ENCODE results near the gene HIPK2. TPM values are rescaled to one million over a fixed set of nuclear protein-coding genes. Genes with fewer than 3 reads are reported as not detected.

Gene HIPK2
- total RNA-seq, 1 donor, result 12.7 TPM

DNA sequence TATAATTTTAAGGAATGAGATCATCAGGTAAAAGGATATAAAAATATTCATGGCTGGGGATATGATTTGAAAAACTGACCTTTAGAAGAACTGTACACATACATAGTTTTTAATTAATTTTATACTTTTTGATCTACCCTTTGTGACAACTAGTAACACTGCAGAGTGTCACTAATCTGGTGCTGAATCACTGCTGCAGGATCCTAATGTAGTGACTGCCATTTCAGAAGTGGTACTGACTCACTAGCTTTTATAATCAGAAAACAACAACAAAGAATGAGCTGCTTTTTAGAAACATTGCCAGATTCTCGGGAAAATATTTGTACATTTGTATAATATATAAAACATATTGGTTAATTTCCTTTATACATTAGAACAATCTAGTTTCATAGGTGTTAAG is 110.4 kb downstream of the HIPK2 start:
- peaks cover 3% of the 10 kb centered on the region for H3K36me3 ChIP-seq (ENCODE audit: insufficient read depth, low read length)
- peaks cover 4% of the 10 kb centered on the region for H4K20me1 ChIP-seq (ENCODE audit: insufficient read depth, low read length)
- no peaks in the 10 kb centered on the region for H3K27me3 ChIP-seq (ENCODE audit: insufficient read depth, low read length)
- no peaks in the 10 kb centered on the region for H3K4me1 ChIP-seq (ENCODE audit: insufficient read depth, low read length)
- no peak overlapping the region for H2AFZ ChIP-seq (ENCODE audit: low read length)
- no peaks in the 10 kb centered on the region for H3K9me3 ChIP-seq (ENCODE audit: low read depth, low read length)
- TF ChIP-seq, protein P1, sequence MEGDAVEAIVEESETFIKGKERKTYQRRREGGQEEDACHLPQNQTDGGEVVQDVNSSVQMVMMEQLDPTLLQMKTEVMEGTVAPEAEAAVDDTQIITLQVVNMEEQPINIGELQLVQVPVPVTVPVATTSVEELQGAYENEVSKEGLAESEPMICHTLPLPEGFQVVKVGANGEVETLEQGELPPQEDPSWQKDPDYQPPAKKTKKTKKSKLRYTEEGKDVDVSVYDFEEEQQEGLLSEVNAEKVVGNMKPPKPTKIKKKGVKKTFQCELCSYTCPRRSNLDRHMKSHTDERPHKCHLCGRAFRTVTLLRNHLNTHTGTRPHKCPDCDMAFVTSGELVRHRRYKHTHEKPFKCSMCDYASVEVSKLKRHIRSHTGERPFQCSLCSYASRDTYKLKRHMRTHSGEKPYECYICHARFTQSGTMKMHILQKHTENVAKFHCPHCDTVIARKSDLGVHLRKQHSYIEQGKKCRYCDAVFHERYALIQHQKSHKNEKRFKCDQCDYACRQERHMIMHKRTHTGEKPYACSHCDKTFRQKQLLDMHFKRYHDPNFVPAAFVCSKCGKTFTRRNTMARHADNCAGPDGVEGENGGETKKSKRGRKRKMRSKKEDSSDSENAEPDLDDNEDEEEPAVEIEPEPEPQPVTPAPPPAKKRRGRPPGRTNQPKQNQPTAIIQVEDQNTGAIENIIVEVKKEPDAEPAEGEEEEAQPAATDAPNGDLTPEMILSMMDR (IDR thresholded peaks at IDR 0.05; ENCODE audit: extremely low read depth, low read depth, low read length), result no peak
- H3K79me2 ChIP-seq (ENCODE audit: insufficient read depth, low read length), result peaks cover 77% of the 10 kb centered on the region
- DNase-seq (ENCODE audit: insufficient read length, low spot score, missing footprints), result no peak
- H3K27ac ChIP-seq (ENCODE audit: low read depth, low read length), result no peak overlapping the region
- H3K4me2 ChIP-seq (ENCODE audit: insufficient read depth, low read length), result no peak overlapping the region
- H3K4me3 ChIP-seq (ENCODE audit: insufficient read depth, low read length), result no peak overlapping the region

DNA sequence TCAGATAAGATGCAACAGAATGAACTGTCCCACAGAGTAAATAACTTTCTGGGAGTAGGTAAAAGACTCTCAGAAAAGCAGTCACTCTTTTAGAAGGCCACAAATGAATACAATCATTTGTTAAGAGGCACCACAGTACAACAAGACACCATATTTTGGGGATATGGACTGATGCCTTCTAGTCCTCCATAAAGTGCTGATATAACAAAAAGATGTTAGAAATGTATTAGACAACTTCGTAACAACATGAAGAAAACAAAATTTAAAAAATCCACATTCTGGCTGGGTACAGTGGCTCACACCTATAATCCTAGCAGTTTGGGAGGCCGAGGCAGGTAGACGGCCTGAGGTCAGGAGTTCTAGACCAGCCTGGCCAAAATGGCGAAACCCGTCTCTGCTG is 111.3 kb downstream of the HIPK2 start:
- H3K79me2 ChIP-seq (ENCODE audit: insufficient read depth, low read length), result peaks cover 79% of the 10 kb centered on the region
- peaks cover 3% of the 10 kb centered on the region for H3K36me3 ChIP-seq (ENCODE audit: insufficient read depth, low read length)

DNA sequence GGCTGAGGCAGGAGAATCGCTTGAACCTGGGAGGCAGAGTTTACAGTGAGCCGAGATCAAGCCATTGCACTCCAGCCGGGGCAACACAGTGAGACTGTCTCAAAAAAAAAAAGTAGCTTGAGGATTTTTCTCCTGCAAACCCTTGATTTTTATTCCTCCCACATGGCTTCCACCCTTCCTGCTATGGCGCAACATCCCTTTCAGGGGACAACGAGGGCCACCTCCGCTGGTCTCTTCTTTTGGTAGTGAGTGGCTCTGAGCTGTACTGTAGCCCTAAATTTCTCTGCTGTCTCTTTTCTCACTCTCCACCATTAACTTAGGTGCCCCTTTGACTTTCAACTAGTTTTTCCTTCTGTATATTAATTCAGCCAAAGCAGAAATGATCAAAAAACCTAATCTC is 113.4 kb downstream of the HIPK2 start:
- Histone ChIP-seq H3K27me3 (ENCODE audit: insufficient read depth, low read length) (no peaks in the 10 kb centered on the region), H3K4me3 (ENCODE audit: insufficient read depth, low read length) (no peak overlapping the region), H3K9me3 (ENCODE audit: low read depth, low read length) (no peaks in the 10 kb centered on the region), H3K4me1 (ENCODE audit: insufficient read depth, low read length) (peaks cover 3% of the 10 kb centered on the region), H3K4me2 (ENCODE audit: insufficient read depth, low read length) (no peak overlapping the region), H2AFZ (ENCODE audit: low read length) (no peak overlapping the region), H3K79me2 (ENCODE audit: insufficient read depth, low read length) (peaks cover 88% of the 10 kb centered on the region), H4K20me1 (ENCODE audit: insufficient read depth, low read length) (peaks cover 9% of the 10 kb centered on the region), H3K27ac (ENCODE audit: low read depth, low read length) (no peak overlapping the region), H3K36me3 (ENCODE audit: insufficient read depth, low read length) (peaks cover 3% of the 10 kb centered on the region)
- no peak for DNase-seq (ENCODE audit: insufficient read length, low spot score, missing footprints)
- TF ChIP-seq, protein P1 (IDR thresholded peaks at IDR 0.05; ENCODE audit: extremely low read depth, low read depth, low read length), result no peak

More for the DNA sequence above, 111.3 kb downstream of the HIPK2 start:
- no peak overlapping the region for H3K27ac ChIP-seq (ENCODE audit: low read depth, low read length)
- no peak overlapping the region for H2AFZ ChIP-seq (ENCODE audit: low read length)
- H3K9me3 ChIP-seq (ENCODE audit: low read depth, low read length), result no peaks in the 10 kb centered on the region
- H3K4me3 ChIP-seq (ENCODE audit: insufficient read depth, low read length), result no peak overlapping the region
- peaks cover 4% of the 10 kb centered on the region for H4K20me1 ChIP-seq (ENCODE audit: insufficient read depth, low read length)
- no peaks in the 10 kb centered on the region for H3K4me1 ChIP-seq (ENCODE audit: insufficient read depth, low read length)
- no peak for DNase-seq (ENCODE audit: insufficient read length, low spot score, missing footprints)
- H3K4me2 ChIP-seq (ENCODE audit: insufficient read depth, low read length), result no peak overlapping the region
- H3K27me3 ChIP-seq (ENCODE audit: insufficient read depth, low read length), result no peaks in the 10 kb centered on the region
- TF ChIP-seq, protein P1 (IDR thresholded peaks at IDR 0.05; ENCODE audit: extremely low read depth, low read depth, low read length), result no peak

DNA sequence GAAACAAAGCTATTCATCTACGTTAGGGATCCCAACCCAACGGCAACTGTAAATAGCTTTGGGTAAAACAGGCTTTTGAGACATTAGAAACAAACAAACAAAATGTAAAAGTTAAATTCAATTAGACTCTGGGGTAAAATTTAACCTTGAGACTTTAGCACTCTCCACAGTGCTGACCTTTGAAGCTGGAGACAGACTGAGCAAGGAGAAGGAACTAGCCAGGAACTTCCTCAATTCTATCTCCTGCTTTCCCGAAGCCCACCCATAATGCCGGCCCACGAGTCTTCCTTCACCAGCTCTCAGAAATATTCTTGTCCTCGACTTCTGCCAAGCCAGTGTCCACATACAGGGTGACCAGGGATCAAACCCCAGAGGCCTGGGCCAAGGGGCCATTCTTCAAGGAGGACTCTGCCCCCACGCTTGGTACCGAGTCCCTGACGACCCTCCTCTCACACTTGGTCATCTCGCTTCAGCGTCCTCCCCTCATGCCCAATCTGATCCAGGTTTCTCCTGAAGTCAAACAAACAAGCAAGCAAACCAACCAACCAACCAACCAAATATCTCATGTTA is 114.1 kb downstream of the HIPK2 start:
- H3K36me3 ChIP-seq (ENCODE audit: insufficient read depth, low read length), result peaks cover 3% of the 10 kb centered on the region
- peaks cover 90% of the 10 kb centered on the region for H3K79me2 ChIP-seq (ENCODE audit: insufficient read depth, low read length)
- no peaks in the 10 kb centered on the region for H3K27me3 ChIP-seq (ENCODE audit: insufficient read depth, low read length)
- H3K9me3 ChIP-seq (ENCODE audit: low read depth, low read length), result no peaks in the 10 kb centered on the region
- H2AFZ ChIP-seq (ENCODE audit: low read length), result no peak overlapping the region
- H4K20me1 ChIP-seq (ENCODE audit: insufficient read depth, low read length), result peaks cover 9% of the 10 kb centered on the region
- no peak overlapping the region for H3K27ac ChIP-seq (ENCODE audit: low read depth, low read length)
- H3K4me1 ChIP-seq (ENCODE audit: insufficient read depth, low read length), result peaks cover 11% of the 10 kb centered on the region
- no peak overlapping the region for H3K4me3 ChIP-seq (ENCODE audit: insufficient read depth, low read length)
- no peak overlapping the region for H3K4me2 ChIP-seq (ENCODE audit: insufficient read depth, low read length)
- DNase-seq (ENCODE audit: insufficient read length, low spot score, missing footprints), result no peak
- TF ChIP-seq, protein P1 (IDR thresholded peaks at IDR 0.05; ENCODE audit: extremely low read depth, low read depth, low read length), result no peak
